GM19438 (cell line): ENCODE data around the gene GJA8.
"Not testable (repeated sequence)": the region's sequence is repeated elsewhere in the genome, so short reads cannot be mapped to it uniquely, and the experiment has no call there.

Experiments used
- ATAC-seq: cut with Tn5 transposase; IDR thresholded peaks from one replicate; pipeline ENCODE4 v1.9.1; 2021; ENCODE audit warnings: low read depth; ENCODE audit not compliant: unreplicated experiment

GJA8 gene

GRCh38 chr1:147927215-147927614 lies 24.6 kb downstream of the GJA8 start:
- not testable (repeated sequence) for ATAC-seq

- not testable (repeated sequence) for ATAC-seq
These were observed 25.1 kb downstream of the GJA8 start for GRCh38 chr1:147927689-147928088.

- peak; percentile 98 for ATAC-seq
These were observed 25.9 kb downstream of the GJA8 start, which contains the start of gene GPR89B for GRCh38 chr1:147928236-147929132. Gene GPR89B (plus strand): TSS chr1:147928420. CDS start chr1:147928537, 117 bp downstream.

GRCh38 chr1:147931137-147931536 lies 28.5 kb downstream of the GJA8 start:
- not testable (repeated sequence) for ATAC-seq

- not testable (repeated sequence) for ATAC-seq
These were observed 32.7 kb downstream of the GJA8 start for GRCh38 chr1:147935296-147935695.

- ATAC-seq, result not testable (repeated sequence)
These were observed 37.9 kb downstream of the GJA8 start for GRCh38 chr1:147940456-147940855.

GRCh38 chr1:147942563-147942962 lies 40.0 kb downstream of the GJA8 start:
- not testable (repeated sequence) for ATAC-seq

GRCh38 chr1:147949517-147949916 lies 46.9 kb downstream of the GJA8 start:
- not testable (repeated sequence) for ATAC-seq
